K562 (cell line): ENCODE results near the gene TMEM179. TPM values are rescaled to one million over a fixed set of nuclear protein-coding genes. Genes with fewer than 3 reads are reported as not detected.

Source experiments
- ATAC-seq: fragments of 200-7000 bp; cut with Tn5 transposase; 3 replicates; pipeline ENCODE4 v1.9.1; 2020; ENCODE audit warnings: moderate library complexity
- BruUV-seq: library from RNA; stranded (reverse); fragments of 400-500 nt; replicated peaks from 2 replicates; lab custom pipeline; 2021; lab: Mats Ljungman, UMichigan
- CTCF ChIA-PET: fragments of 300-600 bp; formaldehyde crosslinking; extraction: SDS; loops from one replicate; lab custom pipeline; 2021; ENCODE audit warnings: low intra/inter-chr PET ratio; lab: Yijun Ruan, JAX
- POLR2A ChIA-PET: fragments of 300-600, 350-650 bp; sonication (Branson Sonifier 250); formaldehyde crosslinking; extraction: SDS; loops from one replicate; lab custom pipeline; 2021; ENCODE audit warnings: antibody characterized with exemption, inconsistent platforms; lab: Yijun Ruan, JAX
- DNase-seq, 4 experiments: peaks; one replicate each; pipeline versions ENCODE4 v3.0.0 to v3.0.0-alpha.2; 2011 to 2018; ENCODE audit warnings: low spot score in 3 of 4, mixed read lengths in 3 of 4; ENCODE audit errors: extremely low read depth in 1 of 4
- FAIRE-seq: peaks from 2 replicates; lab custom pipeline; 2011; peaks lifted over from hg19 to GRCh38; lab: Jason Lieb, UNC
- H2AFZ ChIP-seq: 2 replicates; pipeline ENCODE4 v1.6.0; 2011; ENCODE audit warnings: low read depth, low read length, control low read depth, inconsistent platforms
- H3K27ac ChIP-seq: fragments of 200-600 bp; 3 replicates; pipeline ENCODE4 v1.8.0; 2011; ENCODE audit warnings: low read depth, mild to moderate bottlenecking, control low read depth, inconsistent platforms, low read length, moderate library complexity, mixed read lengths; ENCODE audit errors: extremely low read depth
- H3K27me3 ChIP-seq, 2 experiments: fragments of 300-600 bp in 1 of 2; 2 replicates in 1 of 2; 3 replicates in 1 of 2; pipeline versions ENCODE4 v1.6.0 to v1.8.0; 2011; ENCODE audit warnings: inconsistent platforms in 2 of 2, low read length in 2 of 2, mild to moderate bottlenecking in 1 of 2, mixed read lengths in 1 of 2, moderate library complexity in 1 of 2; ENCODE audit not compliant: control insufficient read depth in 2 of 2, insufficient read depth in 2 of 2
- H3K36me3 ChIP-seq: fragments of 300-600 bp; 3 replicates; pipeline ENCODE4 v1.8.0; 2011; ENCODE audit warnings: mild to moderate bottlenecking, low read length, inconsistent platforms; ENCODE audit not compliant: control insufficient read depth, insufficient read depth
- H3K4me1 ChIP-seq, 2 experiments: fragments of 200-600 bp in 1 of 2; replicated peaks in 1 of 2; 2 replicates in 1 of 2; 3 replicates in 1 of 2; pipeline versions ENCODE4 v1.5.1 to v1.8.0; 2011; ENCODE audit warnings: inconsistent platforms in 2 of 2, low read length in 2 of 2, mild to moderate bottlenecking in 1 of 2, mixed read lengths in 1 of 2, moderate library complexity in 1 of 2; ENCODE audit not compliant: control insufficient read depth in 2 of 2, insufficient read depth in 2 of 2
- H3K4me2 ChIP-seq: 2 replicates; pipeline ENCODE4 v1.6.1; 2011; ENCODE audit warnings: low read length, control low read depth, inconsistent platforms, mixed read lengths; ENCODE audit not compliant: insufficient read depth
- H3K4me3 ChIP-seq: fragments of 200-600 bp; sonication (generic), shearing (Covaris generic); 2 replicates; pipeline ENCODE4 v1.5.1; 2016; ENCODE audit warnings: control low read depth, inconsistent platforms
- H3K79me2 ChIP-seq: fragments of 200-600 bp; 3 replicates; pipeline ENCODE4 v1.8.0; 2011; ENCODE audit warnings: low read length, inconsistent platforms; ENCODE audit not compliant: control insufficient read depth, insufficient read depth
- H3K9ac ChIP-seq, 2 experiments: 2 replicates each; pipeline versions ENCODE4 v1.6.0 to v1.6.1; 2011; ENCODE audit warnings: low read depth in 2 of 2, low read length in 2 of 2, control low read depth in 1 of 2, inconsistent platforms in 1 of 2, mild to moderate bottlenecking in 1 of 2, mixed read lengths in 1 of 2; ENCODE audit not compliant: insufficient read depth in 1 of 2
- H3K9me1 ChIP-seq: one replicate; pipeline ENCODE4 v1.6.0; 2011; ENCODE audit warnings: inconsistent platforms, mild to moderate bottlenecking, low read length, moderate library complexity; ENCODE audit not compliant: control insufficient read depth, insufficient read depth
- H3K9me3 ChIP-seq: replicated peaks from 2 replicates; pipeline ENCODE4 v1.5.1; 2011; ENCODE audit warnings: low read depth, low read length, inconsistent platforms; ENCODE audit not compliant: control insufficient read depth, insufficient read depth
- H4K20me1 ChIP-seq: replicated peaks from 2 replicates; pipeline ENCODE4 v1.6.1; 2011; ENCODE audit warnings: low read length, inconsistent platforms, mixed read lengths; ENCODE audit not compliant: control insufficient read depth, insufficient read depth
- BDP1 ChIP-seq: IDR thresholded peaks from 3 replicates; pipeline ENCODE4 v1.6.1; 2011; ENCODE audit not compliant: insufficient read length, insufficient read depth
- ESRRA ChIP-seq: fragments of 450-650 bp; IDR thresholded peaks from 2 replicates; pipeline ENCODE4 v1.6.1; 2014; ENCODE audit warnings: low read depth, mild to moderate bottlenecking, moderate library complexity, borderline replicate concordance
- JUNB ChIP-seq: fragments of 450-650 bp; formaldehyde crosslinking; conservative IDR thresholded peaks from 2 replicates; pipeline ENCODE4 v1.4.0; 2020; ENCODE audit warnings: mild to moderate bottlenecking
- NFYB ChIP-seq: IDR thresholded peaks from 2 replicates; pipeline ENCODE4 v1.6.1; 2011; ENCODE audit warnings: mild to moderate bottlenecking, moderate library complexity; ENCODE audit not compliant: insufficient read length; ENCODE audit errors: extremely low read depth
- TSC22D4 ChIP-seq: fragments of 450-650 bp; IDR thresholded peaks from 2 replicates; pipeline ENCODE4 v1.6.1; 2016; ENCODE audit warnings: missing genetic modification characterization, missing biosample characterization, control low read depth
- ZFP30 ChIP-seq: fragments of 250-450 bp; sonication (Bioruptor Pico); IDR thresholded peaks from 2 replicates; pipeline ENCODE4 v1.8.0; 2022; ENCODE audit warnings: moderate library complexity, mild to moderate bottlenecking, inconsistent platforms, borderline replicate concordance
- WGBS: fragments of 100-300 bp; shearing (Covaris generic); methylation state at CpG from one replicate; pipeline ENCODE4 v1.1.6; 2016; ENCODE audit warnings: low coverage, mixed read lengths; ENCODE audit not compliant: insufficient coverage; ENCODE audit errors: missing lambda C conversion rate; 5-methylcytosine and 5-hydroxymethylcytosine counted together
- in situ Hi-C: fragments of 300-500 bp; cut with MboI; formaldehyde crosslinking; loops from 4 replicates; pipeline ENCODE4 v1.15.0; 2018; ENCODE audit warnings: inconsistent platforms, mixed read lengths
- intact Hi-C: fragments of 100-400 bp; cut with micrococcal nuclease; formaldehyde crosslinking; loops from 2 replicates; pipeline ENCODE4 v1.14.2; 2022
- polyA plus RNA-seq, 8 experiments: library from polyadenylated mRNA; depleted of rRNA in 4 of 8; stranded (reverse) in 5 of 8; unstranded in 3 of 8; fragments of >200 nt; fragmentation: Nextera tagmentation in 2 of 8; fragmentation: Illumina TruSeq in 1 of 8; extraction: Ambion mirVana in 2 of 8; extraction: Trizol in 1 of 8; gene quantifications; 2 replicates each; pipeline versions ENCODE4 v1.2.1 to v1.2.3, GENCODE V29; 2011 to 2014; ENCODE audit warnings: inconsistent platforms in 1 of 8, missing spikeins in 1 of 8
- total RNA-seq, 7 experiments: library from RNA; depleted of rRNA in 6 of 7; stranded (reverse); fragments of >200 nt in 6 of 7; fragmentation: Illumina TruSeq in 2 of 7; extraction: Trizol in 2 of 7; gene quantifications; 2 replicates each; pipeline versions ENCODE4 v1.2.1 to v1.2.3, GENCODE V29; 2011 to 2021; ENCODE audit warnings: low replicate concordance in 1 of 7

Gene TMEM179
- total and polyA plus RNA-seq, 9 of the 15 experiments (the other 6 are each of a cell fraction or from before 2014, with no cell fraction given): not detected

- no peaks in the 10 kb centered on the region for H3K9me1 ChIP-seq
- no TSS peak for BruUV-seq
- in situ Hi-C loops (no loop called here), intact Hi-C loops (no loop called here)
- H2AFZ ChIP-seq: no peak overlapping the region
- TF ChIP-seq BDP1: no peak
- TF ChIP-seq NFYB: no peak
- TF ChIP-seq ESRRA: no peak
- no peak for TF ChIP-seq TSC22D4 (tag)
- no peak for TF ChIP-seq ZFP30 (CRISPR knock-in tag)
- no peak for TF ChIP-seq JUNB (CRISPR knock-in tag)
- no peak overlapping the region for H3K4me2 ChIP-seq
- no peak overlapping the region for H3K4me3 ChIP-seq
- ChIA-PET POLR2A (no interaction called here), CTCF (no interaction called here)
- ATAC-seq: no peak
- no peaks in the 10 kb centered on the region for H3K36me3 ChIP-seq
- no peak for DNase-seq
- H3K9ac ChIP-seq: no peak overlapping the region
- no peaks in the 10 kb centered on the region for H3K79me2 ChIP-seq
- 0% methylated on average over 6 of the region's 14 CpGs for WGBS
- no peak overlapping the region for H3K27ac ChIP-seq
- H3K4me1 ChIP-seq: no peaks in the 10 kb centered on the region
- H3K27me3 ChIP-seq: peaks cover 0 to 47% of the 10 kb centered on the region in 2 experiments; a peak in 4 of 5 replicates
- no peaks in the 10 kb centered on the region; the same call in none of the 2 replicates for H4K20me1 ChIP-seq
- no peaks in the 10 kb centered on the region for H3K9me3 ChIP-seq
- FAIRE-seq: no peak
Observed at GRCh38 chr14:104547998-104548700, 56.4 kb downstream of the TMEM179 start.
